ENCODE results near the gene UBALD1. TPM values are rescaled to one million over a fixed set of nuclear protein-coding genes. Genes with fewer than 3 reads are reported as not detected.
A peak's percentile ranks its signal among the peaks of the same experiment; 100 is the strongest.

The UBALD1 gene
- total and polyA plus RNA-seq, 9 of the 15 experiments (the other 6 are each of a cell fraction or from before 2014, with no cell fraction given): 1.3 to 38.0 (median 6.2) TPM; not detected in 2

GRCh38 chr16:4624015-4624826 lies 9.5 kb upstream of the UBALD1 start, which contains the start of gene MGRN1 (continued):
- TF ChIP-seq MBD1 (CRISPR knock-in tag; IDR thresholded peaks at IDR 0.05): no peak
- peak; percentile 87 for TF ChIP-seq ZNF24 (IDR thresholded peaks at IDR 0.05)
- TF ChIP-seq PHF20 (IDR thresholded peaks at IDR 0.05; ENCODE audit: partially characterized antibody): peak; percentile 61
- peak; percentile 66 to 98 for TF ChIP-seq AFF1 (IDR thresholded peaks at IDR 0.05; ENCODE audit: low read depth in 1 of 2, partially characterized antibody in 2 of 2)
- TF ChIP-seq, protein P1, sequence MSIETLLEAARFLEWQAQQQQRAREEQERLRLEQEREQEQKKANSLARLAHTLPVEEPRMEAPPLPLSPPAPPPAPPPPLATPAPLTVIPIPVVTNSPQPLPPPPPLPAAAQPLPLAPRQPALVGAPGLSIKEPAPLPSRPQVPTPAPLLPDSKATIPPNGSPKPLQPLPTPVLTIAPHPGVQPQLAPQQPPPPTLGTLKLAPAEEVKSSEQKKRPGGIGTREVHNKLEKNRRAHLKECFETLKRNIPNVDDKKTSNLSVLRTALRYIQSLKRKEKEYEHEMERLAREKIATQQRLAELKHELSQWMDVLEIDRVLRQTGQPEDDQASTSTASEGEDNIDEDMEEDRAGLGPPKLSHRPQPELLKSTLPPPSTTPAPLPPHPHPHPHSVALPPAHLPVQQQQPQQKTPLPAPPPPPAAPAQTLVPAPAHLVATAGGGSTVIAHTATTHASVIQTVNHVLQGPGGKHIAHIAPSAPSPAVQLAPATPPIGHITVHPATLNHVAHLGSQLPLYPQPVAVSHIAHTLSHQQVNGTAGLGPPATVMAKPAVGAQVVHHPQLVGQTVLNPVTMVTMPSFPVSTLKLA (conservative IDR thresholded peaks at IDR 0.05): peak; percentile 55 to 71; a peak in 2 of 4 replicates
- TF ChIP-seq CREB1 (IDR thresholded peaks at IDR 0.05): peak; percentile 59; the same call in 1 of the 2 replicates
- peak; percentile 62 for TF ChIP-seq CREB1 (CRISPR knock-in tag; IDR thresholded peaks at IDR 0.05)
- TF ChIP-seq TRIM24 (IDR thresholded peaks at IDR 0.05): 0 out of 4 replicates have a peak, but pooled peaks of 1 of the 2 experiments have one; percentile 18
- TF ChIP-seq, protein P2, sequence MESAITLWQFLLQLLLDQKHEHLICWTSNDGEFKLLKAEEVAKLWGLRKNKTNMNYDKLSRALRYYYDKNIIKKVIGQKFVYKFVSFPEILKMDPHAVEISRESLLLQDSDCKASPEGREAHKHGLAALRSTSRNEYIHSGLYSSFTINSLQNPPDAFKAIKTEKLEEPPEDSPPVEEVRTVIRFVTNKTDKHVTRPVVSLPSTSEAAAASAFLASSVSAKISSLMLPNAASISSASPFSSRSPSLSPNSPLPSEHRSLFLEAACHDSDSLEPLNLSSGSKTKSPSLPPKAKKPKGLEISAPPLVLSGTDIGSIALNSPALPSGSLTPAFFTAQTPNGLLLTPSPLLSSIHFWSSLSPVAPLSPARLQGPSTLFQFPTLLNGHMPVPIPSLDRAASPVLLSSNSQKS (CRISPR knock-in tag; IDR thresholded peaks at IDR 0.05): no peak
- no peak for TF ChIP-seq ATF1 (CRISPR knock-in tag; IDR thresholded peaks at IDR 0.05)
- peak; percentile 97 for TF ChIP-seq ATF1 (tag; IDR thresholded peaks at IDR 0.05)
- TF ChIP-seq CREB3L1 (IDR thresholded peaks at IDR 0.05; ENCODE audit: borderline replicate concordance, low read depth): peak; percentile 95
- no peak; a peak in 1 of 4 replicates for TF ChIP-seq SIN3A (IDR thresholded peaks at IDR 0.05; ENCODE audit: borderline replicate concordance in 2 of 2, control insufficient read depth in 1 of 2, low read depth in 2 of 2, low read length in 2 of 2)
